Sigmoid colon (tissue), 4 donors: ENCODE data around the gene ACTR5.

Source experiments
- POLR2A ChIP-seq, 2 donors: fragments of 450-650 bp; IDR thresholded peaks; one replicate each; pipeline ENCODE4 v1.6.1; 2016; ENCODE audit warnings: antibody characterized with exemption in 2 of 2, mild to moderate bottlenecking in 2 of 2, moderate library complexity in 2 of 2
- POLR2AphosphoS5 ChIP-seq, 4 donors: sonication (generic); formaldehyde crosslinking; IDR thresholded peaks; one replicate each; pipeline ENCODE4 v1.6.1; 2017; ENCODE audit warnings: antibody characterized with exemption in 4 of 4
- TF ChIP-seq, protein P1 (sequence below), 4 experiments: fragments of 450-650 bp in 3 of 4; fragments of 200-600 bp in 1 of 4; IDR thresholded peaks; one replicate each; pipeline ENCODE4 v1.5.1; 2016 to 2019; ENCODE audit warnings: antibody characterized with exemption in 4 of 4, mild to moderate bottlenecking in 3 of 4, moderate library complexity in 2 of 4

- TF ChIP-seq POLR2A (IDR thresholded peaks at IDR 0.05) (no peak), POLR2AphosphoS5 (IDR thresholded peaks at IDR 0.05) (no peak)
- TF ChIP-seq, protein P1, sequence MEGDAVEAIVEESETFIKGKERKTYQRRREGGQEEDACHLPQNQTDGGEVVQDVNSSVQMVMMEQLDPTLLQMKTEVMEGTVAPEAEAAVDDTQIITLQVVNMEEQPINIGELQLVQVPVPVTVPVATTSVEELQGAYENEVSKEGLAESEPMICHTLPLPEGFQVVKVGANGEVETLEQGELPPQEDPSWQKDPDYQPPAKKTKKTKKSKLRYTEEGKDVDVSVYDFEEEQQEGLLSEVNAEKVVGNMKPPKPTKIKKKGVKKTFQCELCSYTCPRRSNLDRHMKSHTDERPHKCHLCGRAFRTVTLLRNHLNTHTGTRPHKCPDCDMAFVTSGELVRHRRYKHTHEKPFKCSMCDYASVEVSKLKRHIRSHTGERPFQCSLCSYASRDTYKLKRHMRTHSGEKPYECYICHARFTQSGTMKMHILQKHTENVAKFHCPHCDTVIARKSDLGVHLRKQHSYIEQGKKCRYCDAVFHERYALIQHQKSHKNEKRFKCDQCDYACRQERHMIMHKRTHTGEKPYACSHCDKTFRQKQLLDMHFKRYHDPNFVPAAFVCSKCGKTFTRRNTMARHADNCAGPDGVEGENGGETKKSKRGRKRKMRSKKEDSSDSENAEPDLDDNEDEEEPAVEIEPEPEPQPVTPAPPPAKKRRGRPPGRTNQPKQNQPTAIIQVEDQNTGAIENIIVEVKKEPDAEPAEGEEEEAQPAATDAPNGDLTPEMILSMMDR (IDR thresholded peaks at IDR 0.05) = peak in 2 of 4 experiments; percentile 31 to 57
Observed at GRCh38 chr20:38790200-38791053, 42.2 kb downstream of the ACTR5 start.
